Medulla oblongata (tissue), 1 donor: ENCODE measurements around the gene FBXO34.
"Not testable (repeated sequence)": the region's sequence is repeated elsewhere in the genome, so short reads cannot be mapped to it uniquely, and the experiment has no call there.

Experiments used
- DNase-seq: peaks from one replicate; pipeline ENCODE4 v3.0.0-alpha.2; 2015; ENCODE audit errors: extremely low spot score

Gene FBXO34

GRCh38 chr14:55306938-55307589 is 35.8 kb downstream of the FBXO34 start:
- DNase-seq: no peak

DNA sequence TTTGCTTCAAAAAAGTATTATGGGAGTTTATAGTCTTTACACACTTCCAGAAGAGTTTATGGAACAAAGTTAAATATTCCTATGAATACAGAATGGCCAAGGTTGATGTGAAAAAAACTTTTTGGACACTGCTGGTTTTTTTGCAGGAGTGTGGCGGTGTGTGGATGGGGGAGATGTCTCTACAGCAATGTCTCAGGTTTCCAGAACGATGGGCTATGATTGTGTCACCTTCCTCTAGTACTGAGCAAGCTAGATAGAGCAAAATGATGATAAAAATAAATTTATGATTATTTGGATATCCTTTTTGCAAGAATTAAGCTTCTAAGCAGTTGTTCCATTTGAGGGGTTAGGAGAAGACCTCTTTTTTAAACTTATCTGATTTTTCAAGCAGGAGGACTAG is 37.9 kb downstream of the FBXO34 start:
- DNase-seq: no peak

GRCh38 chr14:55309761-55310365 is 38.6 kb downstream of the FBXO34 start:
- DNase-seq: no peak

DNA sequence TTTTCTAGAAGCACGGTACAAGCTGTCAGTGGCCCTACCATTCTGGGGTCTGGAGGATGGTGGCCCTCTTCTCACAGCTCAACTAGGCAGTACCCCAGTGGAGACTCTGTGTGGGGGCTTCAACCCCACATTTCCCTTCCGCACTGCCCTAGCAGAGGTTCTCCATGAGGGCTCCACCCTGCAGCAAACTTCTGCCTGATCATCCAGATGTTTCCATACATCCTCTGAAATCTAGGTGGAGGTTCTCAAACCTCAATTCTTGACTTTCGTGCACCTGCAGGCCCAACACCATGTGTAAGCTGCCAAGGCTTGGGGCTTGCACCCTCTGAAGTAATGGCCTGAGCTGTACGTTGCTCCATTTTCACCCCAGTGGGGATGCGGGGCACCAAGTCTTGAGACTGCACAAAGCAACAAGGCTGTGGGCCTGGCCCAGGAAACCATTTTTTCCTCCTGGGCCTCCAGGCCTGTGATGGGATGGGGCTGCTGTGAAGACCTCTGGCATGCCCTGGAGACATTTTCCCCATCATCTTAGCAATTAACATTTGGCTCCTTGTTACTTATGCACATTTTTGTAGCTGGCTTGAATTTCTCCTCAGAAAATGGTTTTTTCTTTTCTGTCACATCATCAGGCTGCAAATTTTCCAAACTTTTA is 41.3 kb downstream of the FBXO34 start:
- not testable (repeated sequence) for DNase-seq

- no peak for DNase-seq
These were observed 42.3 kb downstream of the FBXO34 start for GRCh38 chr14:55313480-55313879.

DNA sequence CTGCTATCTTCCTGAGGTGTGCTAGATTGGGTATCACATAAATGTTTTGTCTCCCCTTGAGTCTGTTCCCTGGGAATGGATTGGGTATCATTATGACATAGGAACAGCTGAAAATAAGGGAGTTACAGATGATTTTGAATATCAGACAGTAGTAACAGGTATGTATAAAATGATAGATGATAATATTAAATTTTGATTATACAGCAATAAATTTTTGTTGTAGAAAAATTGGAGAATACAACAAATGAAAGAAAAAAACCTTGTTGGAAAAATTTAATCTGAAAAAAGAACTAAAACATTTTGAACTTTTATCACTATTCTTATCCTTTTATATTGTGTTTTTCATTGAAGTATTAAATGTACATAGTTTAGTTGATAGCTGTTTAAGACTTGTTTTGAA is 43.2 kb downstream of the FBXO34 start:
- no peak for DNase-seq

GRCh38 chr14:55316564-55316963 is 45.3 kb downstream of the FBXO34 start:
- no peak for DNase-seq

DNA sequence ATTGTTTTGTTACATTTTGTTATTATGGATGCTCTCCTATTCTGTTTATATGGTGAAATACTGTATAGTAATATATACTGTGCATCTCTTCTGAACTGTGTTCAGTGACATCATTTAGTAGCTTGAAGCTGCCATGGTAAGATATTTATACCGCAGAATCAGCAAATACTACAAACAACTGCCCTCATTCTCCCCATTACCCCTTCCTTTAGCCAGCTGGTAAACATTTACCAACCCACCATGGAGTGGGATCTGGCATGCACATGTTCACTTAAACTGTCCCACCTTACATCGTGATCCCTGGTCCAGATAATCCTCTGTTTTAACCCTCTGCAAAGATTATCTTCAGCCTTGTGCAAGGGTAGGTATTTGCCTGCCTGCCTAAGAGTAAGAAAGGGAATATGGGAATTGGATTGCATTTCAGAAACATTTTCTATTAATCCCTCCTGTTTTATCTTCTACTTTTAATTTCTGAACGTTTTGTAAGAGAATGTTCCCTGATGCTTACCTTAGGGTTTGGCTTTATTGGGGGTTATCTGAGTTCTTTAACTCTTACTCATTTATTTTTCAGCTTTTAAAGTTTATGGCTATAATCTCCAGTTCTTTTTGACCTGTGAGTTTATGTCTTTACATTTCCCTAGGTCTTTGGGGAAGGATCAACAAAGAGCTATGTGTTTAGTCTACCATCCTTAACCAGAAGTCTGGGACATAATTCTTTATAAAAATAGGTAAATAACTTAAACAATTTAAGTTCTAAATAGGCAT is 46.5 kb downstream of the FBXO34 start:
- no peak for DNase-seq

GRCh38 chr14:55318694-55319093 is 47.5 kb downstream of the FBXO34 start:
- no peak for DNase-seq

GRCh38 chr14:55323910-55324309 is 52.7 kb downstream of the FBXO34 start:
- no peak for DNase-seq

- DNase-seq: no peak
These were observed 53.6 kb downstream of the FBXO34 start for GRCh38 chr14:55324812-55325211.

GRCh38 chr14:55327179-55327578 is 56.0 kb downstream of the FBXO34 start:
- no peak for DNase-seq

- DNase-seq: no peak
These were observed 57.1 kb downstream of the FBXO34 start for GRCh38 chr14:55328317-55328716.

DNA sequence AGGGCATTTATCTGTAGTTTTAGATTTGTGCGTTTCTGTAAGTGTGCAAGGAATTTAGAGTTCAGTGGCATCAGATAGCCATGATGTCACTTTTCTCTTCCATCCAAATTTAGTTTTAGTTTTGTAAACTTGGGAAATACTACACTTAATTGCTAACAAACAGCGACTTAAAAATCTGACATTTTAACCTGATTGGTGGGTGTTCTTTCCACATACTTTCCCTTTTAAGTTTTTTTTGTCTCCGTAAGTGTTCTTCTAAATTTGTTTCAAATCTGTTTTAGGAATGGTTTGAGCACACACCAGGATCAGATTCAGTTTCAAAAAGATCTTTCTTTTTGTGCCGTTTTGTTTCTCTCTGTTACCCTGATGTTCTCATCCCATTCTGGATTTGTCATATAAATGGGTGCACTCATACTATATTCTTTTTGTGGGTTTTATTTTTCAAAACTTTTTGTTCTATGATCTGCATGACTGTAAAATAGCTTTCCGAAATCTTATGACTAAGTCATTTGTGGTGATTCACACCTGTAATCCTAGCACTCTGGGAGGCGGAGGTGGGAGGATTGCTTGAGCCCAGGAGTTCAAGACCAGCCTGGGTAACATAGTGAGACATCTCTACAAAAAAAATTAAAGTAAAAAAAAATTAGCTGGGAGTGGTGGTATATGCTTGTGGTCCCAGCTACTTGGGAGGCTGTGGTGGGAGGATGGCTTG is 58.9 kb downstream of the FBXO34 start:
- no peak for DNase-seq

DNA sequence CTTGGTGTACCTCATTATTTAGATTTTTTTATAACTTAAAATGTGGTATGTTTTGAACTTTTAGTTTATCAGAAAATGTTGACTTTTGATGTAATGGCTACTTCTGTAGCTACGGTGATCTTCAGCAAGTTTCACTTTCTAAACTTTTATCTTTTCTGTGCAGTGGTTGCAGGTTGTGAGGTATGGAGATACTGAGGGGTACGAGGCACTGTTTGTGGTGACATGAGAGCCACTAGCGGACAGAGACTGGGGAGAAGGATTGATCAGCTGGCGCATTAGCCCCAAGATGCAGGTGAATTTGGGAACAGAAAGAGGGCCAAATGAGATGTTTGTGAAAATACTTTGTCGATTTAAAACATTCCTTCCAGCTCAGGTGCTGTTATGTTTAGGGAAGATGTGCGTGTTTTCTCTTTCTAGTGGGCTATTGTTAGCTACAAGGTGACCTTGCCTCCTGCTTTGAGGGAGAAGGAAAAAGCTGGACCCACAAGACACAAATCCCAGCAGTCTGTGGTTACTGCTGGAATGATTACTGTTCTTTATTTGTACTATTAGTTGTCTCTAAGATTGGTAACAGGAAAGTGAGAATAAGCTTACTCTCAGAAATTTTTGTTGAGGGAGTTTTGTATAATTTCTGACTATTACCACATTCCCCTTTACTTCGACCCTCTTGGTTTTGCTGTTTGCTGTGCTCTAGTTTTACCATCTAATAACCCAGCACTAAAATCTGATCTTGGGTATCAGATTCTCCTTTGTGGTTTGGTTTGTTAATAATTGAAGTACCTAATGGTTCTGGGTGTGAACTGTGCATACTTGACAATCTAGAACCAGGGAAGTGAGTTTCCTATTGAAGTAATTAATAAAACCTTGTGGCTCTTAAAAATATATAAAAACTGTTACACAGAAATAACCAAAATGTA is 61.7 kb downstream of the FBXO34 start:
- DNase-seq: no peak

- no peak for DNase-seq
These were observed 62.7 kb downstream of the FBXO34 start for GRCh38 chr14:55333711-55334485.

- no peak for DNase-seq
These were observed 64.9 kb downstream of the FBXO34 start for GRCh38 chr14:55336162-55336561.

DNA sequence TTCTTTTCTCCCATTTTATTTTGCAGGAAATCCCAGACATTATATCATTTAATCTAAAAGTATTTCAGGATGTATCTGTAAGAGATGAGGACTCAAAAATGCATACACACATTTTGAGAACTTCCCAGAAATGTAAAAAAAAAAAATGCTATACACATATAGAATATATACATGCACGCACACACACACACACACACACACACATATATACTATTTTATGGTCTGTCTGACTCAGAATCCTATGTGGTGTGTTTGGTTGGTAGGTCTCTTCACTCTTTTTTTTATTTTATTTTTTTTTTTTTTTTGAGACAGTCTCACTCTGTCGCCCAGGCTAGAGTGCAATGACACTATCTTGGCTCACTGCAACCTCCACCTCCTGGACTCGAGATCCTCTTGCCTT is 65.5 kb downstream of the FBXO34 start:
- DNase-seq: no peak

DNA sequence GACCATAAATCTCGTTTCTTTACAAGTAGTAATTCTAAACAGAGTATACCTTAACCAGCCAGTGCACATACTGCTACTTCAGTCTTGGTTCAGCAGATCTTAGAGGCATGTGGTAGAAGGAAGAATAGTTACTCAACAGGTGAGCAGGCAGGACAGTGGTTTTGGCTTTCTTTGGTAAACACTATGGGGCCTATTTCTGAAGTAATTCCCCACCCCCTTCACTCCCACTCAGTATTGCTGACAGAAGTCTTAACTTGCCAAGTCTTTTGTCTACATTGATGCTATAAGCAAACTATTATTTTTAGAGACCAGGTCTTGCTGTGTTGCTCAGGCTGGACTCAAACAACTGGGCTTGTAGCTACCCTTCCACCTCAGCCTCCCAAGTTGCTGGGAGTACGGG is 68.5 kb downstream of the FBXO34 start:
- no peak for DNase-seq

GRCh38 chr14:55340482-55340881 is 69.3 kb downstream of the FBXO34 start:
- DNase-seq: no peak
